ENCODE data around the gene CEP104. TPM values are rescaled to one million over a fixed set of nuclear protein-coding genes. Genes with fewer than 3 reads are reported as not detected.

Gene CEP104
- polyA plus RNA-seq, 1 donor (not counting 4 experiments of a cell fraction or from before 2014, with no cell fraction given), result 35.7 TPM

DNA sequence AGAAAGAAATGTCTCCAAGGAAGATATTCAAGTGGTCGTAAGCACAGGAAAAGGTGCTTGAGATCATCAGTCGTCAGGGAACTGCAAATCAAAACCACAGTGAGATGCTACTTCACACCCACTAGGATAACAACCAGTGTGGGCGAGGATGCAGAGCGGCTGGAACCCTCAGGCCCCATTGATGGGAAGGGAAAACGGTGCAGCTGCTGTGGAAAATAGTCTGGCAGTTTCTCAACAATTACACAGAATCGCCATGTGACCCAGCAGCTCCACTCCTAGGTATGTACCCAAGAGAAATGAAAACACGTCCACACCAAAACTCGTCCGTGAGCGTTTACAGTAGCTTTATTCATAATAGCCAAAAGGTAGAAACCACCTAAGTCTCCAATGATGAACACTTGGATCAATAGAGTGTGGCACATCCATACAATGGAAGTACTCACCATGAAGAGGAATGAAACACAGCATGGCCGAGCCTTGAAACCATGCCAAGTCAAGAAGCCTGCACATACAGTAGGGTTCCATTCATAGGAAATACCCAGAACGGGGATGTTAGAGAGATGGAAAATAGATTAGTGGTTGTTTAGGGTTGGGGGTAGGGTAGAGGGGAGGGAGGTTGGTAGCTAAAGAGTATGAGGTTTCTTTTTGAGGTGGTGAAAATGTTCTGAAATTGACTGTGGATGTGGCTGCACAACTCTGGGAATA lies 6.4 kb upstream of the CEP104 start:
- Histone ChIP-seq H3K79me2 (ENCODE audit: control insufficient read depth, insufficient read depth, low read length) (peaks cover 6% of the 10 kb centered on the region), H3K9me3 (ENCODE audit: control insufficient read depth, low read depth, low read length) (no peaks in the 10 kb centered on the region), H3K9me1 (ENCODE audit: control insufficient read depth, extremely low read depth, insufficient read depth, low read length) (no peaks in the 10 kb centered on the region), H2AFZ (ENCODE audit: control insufficient read depth, low read length) (no peak overlapping the region), H3K27ac (ENCODE audit: control insufficient read depth, insufficient read depth, low read length) (no peak overlapping the region), H3K27me3 (ENCODE audit: control insufficient read depth, extremely low read depth, insufficient read depth, low read length) (no peaks in the 10 kb centered on the region), H3K4me3 (ENCODE audit: control insufficient read depth in 2 of 3, extremely low read depth in 1 of 3, insufficient read depth in 2 of 3, low read depth in 1 of 3, low read length in 3 of 3) (no peak overlapping the region), H3K36me3 (ENCODE audit: control insufficient read depth in 2 of 2, extremely low read depth in 1 of 2, insufficient read depth in 2 of 2, low read length in 2 of 2) (peaks cover 8% of the 10 kb centered on the region in 2 experiments), H3K4me2 (ENCODE audit: control insufficient read depth, extremely low read depth, insufficient read depth, low read depth, low read length) (no peak overlapping the region), H3K4me1 (ENCODE audit: control insufficient read depth, extremely low read depth, insufficient read depth, low read length) (no peaks in the 10 kb centered on the region), H4K20me1 (ENCODE audit: control insufficient read depth, extremely low read depth, insufficient read depth, low read length) (no peaks in the 10 kb centered on the region), H3K9ac (ENCODE audit: control insufficient read depth, extremely low read depth, insufficient read depth, low read length) (no peak overlapping the region)
- TF ChIP-seq, protein P1, sequence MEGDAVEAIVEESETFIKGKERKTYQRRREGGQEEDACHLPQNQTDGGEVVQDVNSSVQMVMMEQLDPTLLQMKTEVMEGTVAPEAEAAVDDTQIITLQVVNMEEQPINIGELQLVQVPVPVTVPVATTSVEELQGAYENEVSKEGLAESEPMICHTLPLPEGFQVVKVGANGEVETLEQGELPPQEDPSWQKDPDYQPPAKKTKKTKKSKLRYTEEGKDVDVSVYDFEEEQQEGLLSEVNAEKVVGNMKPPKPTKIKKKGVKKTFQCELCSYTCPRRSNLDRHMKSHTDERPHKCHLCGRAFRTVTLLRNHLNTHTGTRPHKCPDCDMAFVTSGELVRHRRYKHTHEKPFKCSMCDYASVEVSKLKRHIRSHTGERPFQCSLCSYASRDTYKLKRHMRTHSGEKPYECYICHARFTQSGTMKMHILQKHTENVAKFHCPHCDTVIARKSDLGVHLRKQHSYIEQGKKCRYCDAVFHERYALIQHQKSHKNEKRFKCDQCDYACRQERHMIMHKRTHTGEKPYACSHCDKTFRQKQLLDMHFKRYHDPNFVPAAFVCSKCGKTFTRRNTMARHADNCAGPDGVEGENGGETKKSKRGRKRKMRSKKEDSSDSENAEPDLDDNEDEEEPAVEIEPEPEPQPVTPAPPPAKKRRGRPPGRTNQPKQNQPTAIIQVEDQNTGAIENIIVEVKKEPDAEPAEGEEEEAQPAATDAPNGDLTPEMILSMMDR (optimal IDR thresholded peaks at IDR 0.05 in 1 of 3, IDR thresholded peaks at IDR 0.05 in 1 of 3, conservative IDR thresholded peaks at IDR 0.05 in 1 of 3; ENCODE audit: extremely low read depth in 1 of 3, insufficient read depth in 2 of 3, low read length in 3 of 3), result no peak
- TF ChIP-seq EZH2 (IDR thresholded peaks at IDR 0.05; ENCODE audit: low read length), result no peak
- no peak for DNase-seq (ENCODE audit: low read depth, low spot score)
- FAIRE-seq, result no peak
- dilution Hi-C loops (cut with MboI; ENCODE audit: extremely low pct_ligation_motif_present, low sequenced_read_pairs), result no loop called here

DNA sequence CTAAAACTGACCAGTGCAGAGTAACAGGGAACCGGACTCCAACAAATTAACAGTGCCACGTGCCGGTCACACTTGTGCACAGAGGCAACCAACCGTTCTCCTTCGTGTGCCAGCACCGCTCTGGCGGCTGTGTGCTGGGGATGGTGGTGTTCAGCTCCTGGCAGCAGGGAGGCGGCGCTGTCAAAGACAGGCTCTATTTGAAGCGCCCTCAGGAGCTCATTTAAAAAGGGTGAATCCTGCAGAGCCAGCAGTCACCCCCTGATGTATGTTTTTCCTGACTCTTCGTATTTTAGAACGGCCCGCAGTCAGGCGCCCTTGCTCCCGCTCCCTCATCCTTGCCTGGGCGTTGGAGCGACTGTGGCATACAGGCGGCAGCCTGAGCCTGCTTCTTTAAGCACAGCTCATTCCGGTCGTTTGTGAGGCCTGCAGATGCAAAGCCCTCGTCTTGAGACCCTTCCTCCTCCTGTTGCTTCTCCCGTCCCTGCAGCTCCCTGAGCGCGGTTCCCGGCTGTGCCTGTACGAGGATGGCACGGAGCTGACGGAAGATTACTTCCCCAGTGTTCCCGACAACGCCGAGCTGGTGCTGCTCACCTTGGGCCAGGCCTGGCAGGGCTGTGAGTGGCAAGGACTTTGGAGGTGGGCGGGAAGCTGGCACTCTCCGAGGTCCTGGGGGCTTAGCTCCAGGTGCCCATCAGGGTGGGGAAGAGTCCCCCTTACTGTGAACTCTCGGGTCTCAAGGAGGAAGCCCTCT lies 1.4 kb upstream of the CEP104 start:
- FAIRE-seq (no peak), DNase-seq (ENCODE audit: low read depth, low spot score) (no peak)
- H3K9ac ChIP-seq (ENCODE audit: control insufficient read depth, extremely low read depth, insufficient read depth, low read length), result no peak overlapping the region
- peaks cover 0 to 1% of the 10 kb centered on the region in 2 experiments for H3K36me3 ChIP-seq (ENCODE audit: control insufficient read depth in 2 of 2, extremely low read depth in 1 of 2, insufficient read depth in 2 of 2, low read length in 2 of 2)
- peaks cover 4% of the 10 kb centered on the region for H3K9me1 ChIP-seq (ENCODE audit: control insufficient read depth, extremely low read depth, insufficient read depth, low read length)
- H3K79me2 ChIP-seq (ENCODE audit: control insufficient read depth, insufficient read depth, low read length), result peaks cover 33% of the 10 kb centered on the region
- H2AFZ ChIP-seq (ENCODE audit: control insufficient read depth, low read length), result peak overlapping the region; percentile 88
- peaks cover 15% of the 10 kb centered on the region for H3K4me1 ChIP-seq (ENCODE audit: control insufficient read depth, extremely low read depth, insufficient read depth, low read length)
- H4K20me1 ChIP-seq (ENCODE audit: control insufficient read depth, extremely low read depth, insufficient read depth, low read length), result no peaks in the 10 kb centered on the region
- H3K4me2 ChIP-seq (ENCODE audit: control insufficient read depth, extremely low read depth, insufficient read depth, low read depth, low read length), result peak overlapping the region; percentile 93
- dilution Hi-C loops (cut with MboI; ENCODE audit: extremely low pct_ligation_motif_present, low sequenced_read_pairs), result no loop called here
- no peak overlapping the region for H3K27ac ChIP-seq (ENCODE audit: control insufficient read depth, insufficient read depth, low read length)
- H3K27me3 ChIP-seq (ENCODE audit: control insufficient read depth, extremely low read depth, insufficient read depth, low read length), result no peaks in the 10 kb centered on the region
- TF ChIP-seq, protein P1 (optimal IDR thresholded peaks at IDR 0.05 in 1 of 3, IDR thresholded peaks at IDR 0.05 in 1 of 3, conservative IDR thresholded peaks at IDR 0.05 in 1 of 3; ENCODE audit: extremely low read depth in 1 of 3, insufficient read depth in 2 of 3, low read length in 3 of 3), result peak in 1 of 3 experiments; percentile 33
- TF ChIP-seq EZH2 (IDR thresholded peaks at IDR 0.05; ENCODE audit: low read length), result no peak
- peak overlapping the region; percentile 61 to 91 (median 90) for H3K4me3 ChIP-seq (ENCODE audit: control insufficient read depth in 2 of 3, extremely low read depth in 1 of 3, insufficient read depth in 2 of 3, low read depth in 1 of 3, low read length in 3 of 3)
- no peaks in the 10 kb centered on the region for H3K9me3 ChIP-seq (ENCODE audit: control insufficient read depth, low read depth, low read length)

Measured in keratinocyte (primary cell).